CD4-positive, alpha-beta T cell (primary cell): ENCODE results near the gene DLK1. TPM values are rescaled to one million over a fixed set of nuclear protein-coding genes. Genes with fewer than 3 reads are reported as not detected.

Experiments
- ATAC-seq: fragments of 200-7000 bp; cut with Tn5 transposase; one replicate; pipeline ENCODE4 v1.10.0; 2022; ENCODE audit warnings: mild to moderate bottlenecking; ENCODE audit not compliant: poor library complexity
- CTCF ChIA-PET: fragments of 350-600 bp; sonication (Branson Sonifier 250); formaldehyde crosslinking; loops from one replicate; lab custom pipeline; 2021; ENCODE audit warnings: antibody characterized with exemption, inconsistent platforms; lab: Charles Lee
- POLR2A ChIA-PET: fragments of 350-600 bp; sonication (Branson Sonifier 250); formaldehyde crosslinking; loops from one replicate; lab custom pipeline; 2021; ENCODE audit warnings: antibody characterized with exemption, inconsistent platforms; lab: Charles Lee
- DNase-seq, 14 experiments: peaks; one replicate each; pipeline ENCODE4 v3.0.0-alpha.2; 2013 to 2020; ENCODE audit warnings: mixed read lengths in 2 of 14
- H3K27ac ChIP-seq, 2 donors: one replicate each; pipeline versions ENCODE4 v1.5.1 to v1.7.0; 2013; ENCODE audit warnings: low read length in 2 of 2, low read depth in 1 of 2, mild to moderate bottlenecking in 1 of 2
- H3K27me3 ChIP-seq, 2 experiments: 1 replicate in 1 of 2; 2 replicates in 1 of 2; pipeline versions ENCODE4 v1.6.1 to v1.7.0; 2013; ENCODE audit warnings: low read length in 2 of 2, control low read depth in 1 of 2, mild to moderate bottlenecking in 1 of 2, moderate library complexity in 1 of 2; ENCODE audit not compliant: insufficient read depth in 2 of 2, control insufficient read depth in 1 of 2
- H3K36me3 ChIP-seq: one replicate; pipeline ENCODE4 v1.6.1; 2013; ENCODE audit warnings: low read length, control low read depth; ENCODE audit not compliant: insufficient read depth
- H3K4me1 ChIP-seq: one replicate; pipeline ENCODE4 v1.6.1; 2013; ENCODE audit warnings: low read length, control low read depth; ENCODE audit not compliant: insufficient read depth
- H3K4me3 ChIP-seq: one replicate; pipeline ENCODE4 v1.5.1; 2013; ENCODE audit warnings: mild to moderate bottlenecking, low read length, moderate library complexity
- H3K9me3 ChIP-seq, 2 experiments: 1 replicate in 1 of 2; 2 replicates in 1 of 2; pipeline versions ENCODE4 v1.6.1 to v1.7.0; 2013; ENCODE audit warnings: low read length in 2 of 2, mild to moderate bottlenecking in 2 of 2, control low read depth in 1 of 2, moderate library complexity in 1 of 2; ENCODE audit not compliant: control insufficient read depth in 1 of 2, insufficient read depth in 1 of 2
- H3K27ac Mint-ChIP-seq: one replicate; pipeline ENCODE4 v1.8.0; 2020; ENCODE audit warnings: mixed read lengths
- H3K27me3 Mint-ChIP-seq: one replicate; pipeline ENCODE4 v1.8.0; 2021; ENCODE audit warnings: mixed read lengths
- H3K36me3 Mint-ChIP-seq: one replicate; pipeline ENCODE4 v1.8.0; 2021; ENCODE audit warnings: low read depth, mixed read lengths
- H3K4me1 Mint-ChIP-seq: one replicate; pipeline ENCODE4 v1.8.0; 2021; ENCODE audit warnings: low read depth, mixed read lengths
- H3K4me3 Mint-ChIP-seq: one replicate; pipeline ENCODE4 v1.8.0; 2020; ENCODE audit warnings: mild to moderate bottlenecking, mixed read lengths
- H3K9me3 Mint-ChIP-seq: one replicate; pipeline ENCODE4 v1.8.0; 2020; ENCODE audit warnings: mixed read lengths
- CTCF ChIP-seq: fragments of 200-600 bp; IDR thresholded peaks from one replicate; pipeline ENCODE4 v1.8.0; 2022; ENCODE audit warnings: antibody characterized with exemption, mild to moderate bottlenecking
- intact Hi-C, 2 experiments: fragments of 100-400 bp; cut with DNase I in 1 of 2; cut with micrococcal nuclease in 1 of 2; formaldehyde crosslinking; loops; one replicate each; pipeline versions ENCODE4 v1.15.1 to v1.9.0; 2023 to 2025; cut with DNase I, micrococcal nuclease
- total RNA-seq, 174 experiments: library from RNA in 2 of 174; stranded (reverse) in 2 of 174; gene quantifications; one replicate each; pipeline ENCODE4 v1.2.3 and lab custom pipeline; 2021 to 2026

Gene DLK1
- total RNA-seq, 2 experiments from 2014 or later = not detected

GRCh38 chr14:100714258-100714892 lies 12.3 kb upstream of the DLK1 start:
- H3K36me3 Mint-ChIP-seq = no peaks in the 10 kb centered on the region
- Histone ChIP-seq H3K9me3 (peaks cover 0 to 17% of the 10 kb centered on the region in 2 experiments), H3K4me1 (no peaks in the 10 kb centered on the region), H3K27ac (no peak overlapping the region), H3K27me3 (peaks cover 4 to 27% of the 10 kb centered on the region in 2 experiments), H3K4me3 (no peak overlapping the region), H3K36me3 (no peaks in the 10 kb centered on the region)
- DNase-seq = no peak
- no peak overlapping the region for H3K4me3 Mint-ChIP-seq
- ChIA-PET CTCF (no interaction called here), POLR2A (no interaction called here)
- no peaks in the 10 kb centered on the region for H3K4me1 Mint-ChIP-seq
- ATAC-seq = no peak
- H3K27ac Mint-ChIP-seq = no peak overlapping the region
- no peak for TF ChIP-seq CTCF
- peaks cover 26% of the 10 kb centered on the region for H3K27me3 Mint-ChIP-seq
- intact Hi-C loops = no loop called here
- H3K9me3 Mint-ChIP-seq = no peaks in the 10 kb centered on the region

GRCh38 chr14:100715332-100715731 lies 11.4 kb upstream of the DLK1 start:
- H3K27me3 ChIP-seq = peaks cover 4 to 22% of the 10 kb centered on the region in 2 experiments
- no peak for TF ChIP-seq CTCF
- peaks cover 0 to 17% of the 10 kb centered on the region in 2 experiments for H3K9me3 ChIP-seq
- Mint-ChIP-seq H3K36me3 (no peaks in the 10 kb centered on the region), H3K27me3 (peaks cover 28% of the 10 kb centered on the region), H3K4me3 (no peak overlapping the region), H3K9me3 (no peaks in the 10 kb centered on the region), H3K4me1 (no peaks in the 10 kb centered on the region), H3K27ac (no peak overlapping the region)
- ChIA-PET CTCF (no interaction called here), POLR2A (no interaction called here)
- H3K4me3 ChIP-seq = no peak overlapping the region
- ATAC-seq (no peak), DNase-seq (no peak)
- H3K36me3 ChIP-seq = no peaks in the 10 kb centered on the region
- intact Hi-C loops = no loop called here
- H3K4me1 ChIP-seq = no peaks in the 10 kb centered on the region
- no peak overlapping the region for H3K27ac ChIP-seq

GRCh38 chr14:100715803-100716202 lies 10.9 kb upstream of the DLK1 start:
- ATAC-seq (no peak), DNase-seq (no peak)
- CTCF ChIA-PET = no interaction called here
- H3K36me3 Mint-ChIP-seq = no peaks in the 10 kb centered on the region
- intact Hi-C loops = no loop called here
- H3K9me3 Mint-ChIP-seq = no peaks in the 10 kb centered on the region
- Histone ChIP-seq H3K36me3 (no peaks in the 10 kb centered on the region), H3K4me3 (no peak overlapping the region), H3K4me1 (no peaks in the 10 kb centered on the region), H3K27me3 (peaks cover 4 to 17% of the 10 kb centered on the region in 2 experiments), H3K9me3 (peaks cover 0 to 16% of the 10 kb centered on the region in 2 experiments), H3K27ac (no peak overlapping the region)
- POLR2A ChIA-PET = no interaction called here
- peaks cover 23% of the 10 kb centered on the region for H3K27me3 Mint-ChIP-seq
- H3K4me1 Mint-ChIP-seq = no peaks in the 10 kb centered on the region
- H3K27ac Mint-ChIP-seq = no peak overlapping the region
- H3K4me3 Mint-ChIP-seq = no peak overlapping the region
- no peak for TF ChIP-seq CTCF
